GM18867 (cell line): ENCODE measurements around the gene U2AF2.

Experiments
- ATAC-seq: cut with Tn5 transposase; IDR thresholded peaks from one replicate; pipeline ENCODE4 v1.9.1; 2021; ENCODE audit warnings: mild to moderate bottlenecking, moderate library complexity; ENCODE audit not compliant: unreplicated experiment

U2AF2 gene

DNA sequence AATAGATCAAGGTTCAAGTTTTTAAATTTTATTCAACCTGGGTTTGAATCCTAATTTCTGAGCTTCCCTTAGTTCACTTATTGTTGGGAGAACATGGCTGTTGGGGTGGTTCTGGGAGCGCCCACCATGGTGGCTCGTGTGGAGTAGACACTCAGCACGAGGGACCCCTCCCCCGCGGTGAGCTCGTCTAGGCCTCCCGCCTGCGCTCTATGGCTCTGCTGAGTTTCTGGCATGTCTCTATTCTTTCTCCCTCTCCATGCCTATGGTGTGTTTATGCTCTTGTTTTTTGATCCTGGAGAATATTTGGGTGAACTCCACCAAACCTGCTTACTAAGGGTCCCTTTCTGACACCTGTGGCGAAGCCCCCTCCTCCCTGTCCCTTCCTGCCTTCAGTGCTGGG is 18.6 kb downstream of the U2AF2 start:
- no peak for ATAC-seq

- ATAC-seq: no peak
These were observed 19.1 kb downstream of the U2AF2 start for GRCh38 chr19:55673889-55674288.

DNA sequence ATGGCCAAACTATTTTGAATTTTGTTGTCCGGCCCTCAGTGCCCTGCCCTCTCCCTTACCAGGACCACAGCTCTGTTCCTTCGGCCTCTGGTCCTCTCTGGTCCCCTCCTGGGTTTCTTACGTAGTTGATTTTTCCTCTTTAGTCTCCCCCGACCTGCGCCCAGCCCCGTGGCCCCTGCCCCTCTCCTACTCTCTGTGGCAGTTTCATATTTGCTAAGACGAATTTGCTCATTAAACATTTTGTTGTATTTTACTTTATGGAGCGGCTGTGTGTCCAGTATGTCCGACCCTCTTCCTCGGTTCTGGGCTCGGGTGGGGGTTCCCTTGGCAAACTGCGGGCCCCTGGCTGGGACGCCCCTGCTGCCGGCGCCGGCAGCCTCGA is 19.6 kb downstream of the U2AF2 start:
- no peak for ATAC-seq

- peak; percentile 60 for ATAC-seq
These were observed 20.2 kb downstream of the U2AF2 start, which contains the start of gene EPN1 for GRCh38 chr19:55674841-55675660. Gene EPN1 (plus strand): TSS chr19:55675226. CDS start chr19:55678628, 3,402 bp downstream.

- no peak for ATAC-seq
These were observed 21.0 kb downstream of the U2AF2 start for GRCh38 chr19:55675661-55676354.

GRCh38 chr19:55676383-55676782 is 21.5 kb downstream of the U2AF2 start:
- no peak for ATAC-seq

- no peak for ATAC-seq
These were observed 22.2 kb downstream of the U2AF2 start for GRCh38 chr19:55676889-55677505.

- ATAC-seq: no peak
These were observed 22.8 kb downstream of the U2AF2 start for GRCh38 chr19:55677572-55678028.

DNA sequence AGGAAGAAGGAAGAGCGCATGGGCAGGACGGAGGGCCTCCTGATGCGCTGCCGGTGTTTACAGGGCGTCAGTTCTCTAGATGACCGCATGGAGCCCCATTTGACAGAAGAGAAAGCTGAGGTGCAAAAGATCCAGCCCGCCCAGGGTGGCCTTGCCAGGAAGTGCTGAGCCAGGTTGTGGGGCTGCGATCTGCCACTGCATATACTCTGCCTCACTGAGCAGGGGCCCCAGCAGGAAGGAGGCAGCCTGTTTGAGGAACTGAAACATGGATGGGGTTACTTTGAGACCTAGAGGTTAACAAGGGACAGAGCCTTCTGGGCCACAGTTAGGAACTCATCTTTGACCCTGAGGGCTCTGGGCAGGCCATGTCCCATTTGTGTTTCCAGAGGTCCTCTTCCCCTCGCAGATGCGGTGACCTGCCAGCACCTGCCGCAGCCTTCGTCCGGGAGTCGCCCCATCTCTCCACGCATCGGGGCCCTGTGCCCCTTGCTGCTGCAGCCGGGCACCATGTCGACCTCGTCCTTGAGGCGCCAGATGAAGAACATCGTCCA is 23.4 kb downstream of the U2AF2 start:
- ATAC-seq: peak; percentile 71

- ATAC-seq: no peak
These were observed 24.8 kb downstream of the U2AF2 start for GRCh38 chr19:55679343-55680257.

DNA sequence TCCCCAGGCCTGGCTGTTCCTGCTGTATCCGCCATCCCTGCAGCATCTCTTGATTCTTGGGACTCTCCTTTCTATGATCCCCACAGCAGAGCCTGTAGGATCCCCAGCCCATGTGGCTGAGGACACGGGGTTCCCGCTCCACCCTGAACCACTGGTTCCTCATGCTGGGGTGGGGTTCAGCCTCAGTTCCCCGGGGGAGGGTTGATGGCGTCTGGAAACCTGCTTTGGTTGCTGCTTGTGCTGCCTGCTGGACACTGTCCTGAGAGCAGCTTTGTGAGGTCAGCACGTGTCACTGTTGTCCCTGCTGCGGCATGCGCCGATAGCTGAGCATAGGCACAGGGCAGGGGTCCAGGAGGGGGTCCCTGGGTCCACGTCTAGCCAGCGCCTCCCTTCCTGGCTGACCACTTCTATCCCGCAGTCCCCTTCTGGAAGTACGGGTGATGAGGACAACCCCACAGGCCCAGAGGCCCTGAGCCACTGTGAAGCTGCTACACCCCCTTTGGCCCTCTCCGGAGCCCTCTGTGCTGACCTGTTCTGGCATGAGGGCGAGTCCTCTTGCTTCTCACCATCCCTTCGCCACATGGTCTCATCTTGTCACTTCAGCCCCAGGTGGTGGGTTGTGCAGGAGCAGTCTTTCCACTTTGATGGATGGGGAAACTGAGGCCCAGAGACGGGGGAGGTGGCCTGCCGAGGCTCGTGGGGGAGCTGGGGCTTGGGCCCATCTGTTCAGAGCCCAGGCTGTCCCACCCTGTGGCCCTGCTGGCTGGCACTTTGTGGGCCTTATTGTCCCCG is 25.7 kb downstream of the U2AF2 start:
- ATAC-seq: no peak

DNA sequence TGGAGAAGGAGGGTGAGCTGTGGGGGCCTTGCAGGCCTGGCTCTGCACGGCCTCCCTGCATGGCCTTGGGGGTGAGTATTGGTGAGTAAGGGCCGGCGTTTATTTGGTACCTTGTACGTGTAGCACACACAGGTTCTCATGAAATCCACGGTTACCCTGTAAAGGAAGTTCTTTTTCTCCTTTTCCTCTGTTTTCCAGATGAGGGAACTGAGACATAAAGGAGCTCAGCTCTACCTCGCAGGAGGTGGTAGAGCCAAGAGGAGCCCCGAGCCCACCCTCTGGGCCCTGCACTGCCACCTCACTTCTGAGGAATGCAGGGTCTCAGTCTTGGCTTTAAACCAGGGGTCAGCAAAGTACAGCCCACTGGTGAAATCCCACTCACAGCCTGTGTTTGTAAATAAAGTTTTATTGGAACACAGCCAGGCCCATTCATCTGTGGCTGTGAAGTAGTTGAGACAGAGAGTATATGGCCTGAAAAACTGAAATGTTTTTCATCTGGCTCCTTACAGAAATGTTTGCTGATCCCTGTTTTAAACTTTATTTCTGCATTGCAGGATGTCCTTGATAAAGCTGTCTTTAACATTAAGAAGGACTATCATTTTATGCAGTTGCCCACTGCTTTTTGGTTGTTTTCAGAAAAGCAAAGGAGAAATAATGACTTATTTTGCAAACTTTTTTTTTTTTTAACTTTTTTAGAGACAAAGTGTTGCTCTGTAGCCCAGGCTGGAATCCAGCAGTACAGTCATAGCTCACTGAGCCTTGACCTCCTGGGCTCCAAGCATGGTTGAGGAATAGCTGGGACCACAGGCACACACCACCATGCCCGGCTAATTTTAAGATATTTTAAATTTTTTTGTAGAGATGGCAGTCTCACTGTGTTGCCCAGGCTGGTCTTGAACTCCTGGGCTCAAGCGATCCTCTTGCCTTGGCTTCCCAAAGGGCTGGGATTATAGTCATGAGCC is 26.6 kb downstream of the U2AF2 start:
- ATAC-seq: no peak

GRCh38 chr19:55683449-55684261 is 28.8 kb downstream of the U2AF2 start:
- no peak for ATAC-seq

DNA sequence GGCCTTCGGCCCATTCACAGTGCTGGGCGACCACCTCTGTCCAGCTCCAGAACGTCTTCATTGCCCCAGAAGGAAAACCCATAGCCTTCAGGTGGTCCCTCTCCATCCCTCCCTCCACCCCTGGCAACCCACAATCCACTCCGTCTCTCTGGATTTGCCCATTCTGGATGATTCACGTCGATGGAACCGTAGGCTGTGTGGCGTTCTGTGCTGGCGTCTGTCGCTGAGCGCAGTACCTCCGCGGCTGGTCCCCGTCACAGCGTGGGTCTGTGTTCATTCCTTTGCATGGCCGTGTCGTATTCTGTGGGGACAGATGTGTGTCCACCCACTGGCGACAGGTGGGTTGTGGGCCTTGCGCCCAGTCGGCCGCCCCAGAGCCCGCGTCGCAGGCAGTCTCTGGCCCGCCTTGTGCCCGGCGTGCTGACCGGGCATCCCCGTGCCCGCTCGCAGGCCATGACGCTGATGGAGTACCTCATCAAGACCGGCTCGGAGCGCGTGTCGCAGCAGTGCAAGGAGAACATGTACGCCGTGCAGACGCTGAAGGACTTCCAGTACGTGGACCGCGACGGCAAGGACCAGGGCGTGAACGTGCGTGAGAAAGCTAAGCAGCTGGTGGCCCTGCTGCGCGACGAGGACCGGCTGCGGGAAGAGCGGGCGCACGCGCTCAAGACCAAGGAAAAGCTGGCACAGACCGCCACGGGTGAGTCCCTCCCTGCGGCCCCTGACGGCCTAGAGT is 30.3 kb downstream of the U2AF2 start:
- ATAC-seq: no peak

DNA sequence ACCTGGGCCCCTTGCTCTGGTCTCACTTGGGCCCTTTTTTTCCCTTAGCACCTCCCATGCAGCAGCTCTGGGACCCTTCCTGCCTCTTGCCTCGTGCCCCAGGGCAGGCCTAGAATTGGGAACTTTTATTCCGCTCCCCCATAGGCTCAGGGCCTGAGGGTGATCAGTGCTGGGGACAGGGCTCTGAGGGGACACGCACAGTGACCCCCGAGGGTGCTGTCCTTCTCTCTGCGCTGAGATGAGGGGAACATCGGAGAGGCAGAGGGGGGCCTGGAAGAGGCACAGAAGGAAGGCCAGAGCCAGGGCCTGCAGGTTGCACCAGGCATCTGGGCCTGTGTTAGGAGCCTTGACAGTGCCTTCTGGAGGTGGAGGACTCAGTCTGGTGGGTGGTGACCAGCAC is 30.9 kb downstream of the U2AF2 start:
- no peak for ATAC-seq

DNA sequence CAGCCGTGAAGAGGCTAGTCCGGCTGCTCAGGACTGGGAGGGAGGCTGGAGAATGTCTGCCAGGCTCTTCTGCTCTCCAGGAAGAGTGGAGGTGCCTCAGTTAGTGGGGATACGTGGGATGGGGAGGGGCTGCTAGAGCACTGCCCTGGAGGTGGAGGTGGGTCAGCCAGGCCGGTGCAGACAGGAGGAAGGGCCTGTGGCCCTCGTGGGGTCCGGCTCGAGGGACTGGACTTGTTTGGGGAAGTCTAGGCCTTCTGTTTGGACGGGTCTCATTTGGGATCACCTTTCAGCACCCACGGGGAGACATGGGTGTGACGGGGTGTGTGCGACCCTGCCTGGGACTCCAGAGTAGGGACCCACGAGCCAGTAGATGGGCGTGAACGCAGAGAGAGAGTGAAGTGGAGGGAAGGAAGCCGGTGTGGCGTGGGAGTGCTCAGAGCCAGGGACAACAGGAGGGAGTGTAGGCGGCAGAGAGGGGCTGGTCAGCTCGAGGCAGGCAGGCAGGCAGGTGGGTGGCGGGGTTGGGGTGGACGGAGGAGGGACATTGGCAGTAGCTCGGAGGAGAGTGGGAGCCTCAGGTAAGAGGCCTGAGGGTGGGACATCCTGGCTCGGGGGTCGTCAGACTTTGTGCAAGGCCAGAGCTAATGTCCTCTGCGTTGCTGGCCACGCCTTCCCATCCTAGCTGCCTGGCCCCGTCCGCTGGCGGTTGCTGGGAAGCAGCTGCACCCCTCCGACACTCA is 31.6 kb downstream of the U2AF2 start:
- ATAC-seq: no peak
